ENCODE measurements around the gene RAP1GAP. TPM values are rescaled to one million over a fixed set of nuclear protein-coding genes. Genes with fewer than 3 reads are reported as not detected.

RAP1GAP gene
- polyA plus RNA-seq, 2 of the 4 experiments (the other 2 are of a cell fraction): 5.4 to 16.7 TPM

GRCh38 chr1:21613072-21613867 lies 55.9 kb downstream of the RAP1GAP start:
- FAIRE-seq (no peak), ATAC-seq (no peak), DNase-seq (ENCODE audit: low read depth in 1 of 2, low spot score in 1 of 2) (no peak)
- no peak overlapping the region for H3K4me2 ChIP-seq
- 0 out of 3 replicates have a peak, but pooled peaks cover under 1% of the 10 kb centered on the region for H3K4me1 ChIP-seq
- H3K27ac ChIP-seq: no peak overlapping the region
- ChIA-PET POLR2A (no interaction called here), CTCF (interaction anchor here (1.3 kb wide), 1 partner anchor 18 kb away, joined by 4 read pairs; no protein-coding TSS in a partner anchor)
- no peak overlapping the region for H3K4me3 ChIP-seq
- no peaks in the 10 kb centered on the region for H3K9me3 ChIP-seq
- TF ChIP-seq FOSL2 (IDR thresholded peaks at IDR 0.05): no peak
- TF ChIP-seq FOSL2 (CRISPR knock-in tag; IDR thresholded peaks at IDR 0.05): no peak
- TF ChIP-seq E2F6 (IDR thresholded peaks at IDR 0.05; ENCODE audit: borderline replicate concordance, low read depth): no peak
- no peak for TF ChIP-seq ZNF302 (CRISPR knock-in tag; IDR thresholded peaks at IDR 0.05)
- no peak for TF ChIP-seq HOXA7 (CRISPR knock-in tag; IDR thresholded peaks at IDR 0.05)
- no peak for TF ChIP-seq HDAC2 (IDR thresholded peaks at IDR 0.05)
- TF ChIP-seq, protein P1, sequence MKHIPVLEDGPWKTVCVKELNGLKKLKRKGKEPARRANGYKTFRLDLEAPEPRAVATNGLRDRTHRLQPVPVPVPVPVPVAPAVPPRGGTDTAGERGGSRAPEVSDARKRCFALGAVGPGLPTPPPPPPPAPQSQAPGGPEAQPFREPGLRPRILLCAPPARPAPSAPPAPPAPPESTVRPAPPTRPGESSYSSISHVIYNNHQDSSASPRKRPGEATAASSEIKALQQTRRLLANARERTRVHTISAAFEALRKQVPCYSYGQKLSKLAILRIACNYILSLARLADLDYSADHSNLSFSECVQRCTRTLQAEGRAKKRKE (CRISPR knock-in tag; IDR thresholded peaks at IDR 0.05; ENCODE audit: low read depth): no peak
- TF ChIP-seq, protein P2, sequence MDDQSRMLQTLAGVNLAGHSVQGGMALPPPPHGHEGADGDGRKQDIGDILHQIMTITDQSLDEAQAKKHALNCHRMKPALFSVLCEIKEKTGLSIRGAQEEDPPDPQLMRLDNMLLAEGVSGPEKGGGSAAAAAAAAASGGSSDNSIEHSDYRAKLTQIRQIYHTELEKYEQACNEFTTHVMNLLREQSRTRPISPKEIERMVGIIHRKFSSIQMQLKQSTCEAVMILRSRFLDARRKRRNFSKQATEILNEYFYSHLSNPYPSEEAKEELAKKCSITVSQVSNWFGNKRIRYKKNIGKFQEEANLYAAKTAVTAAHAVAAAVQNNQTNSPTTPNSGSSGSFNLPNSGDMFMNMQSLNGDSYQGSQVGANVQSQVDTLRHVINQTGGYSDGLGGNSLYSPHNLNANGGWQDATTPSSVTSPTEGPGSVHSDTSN (IDR thresholded peaks at IDR 0.05): no peak
- TF ChIP-seq, protein P3, sequence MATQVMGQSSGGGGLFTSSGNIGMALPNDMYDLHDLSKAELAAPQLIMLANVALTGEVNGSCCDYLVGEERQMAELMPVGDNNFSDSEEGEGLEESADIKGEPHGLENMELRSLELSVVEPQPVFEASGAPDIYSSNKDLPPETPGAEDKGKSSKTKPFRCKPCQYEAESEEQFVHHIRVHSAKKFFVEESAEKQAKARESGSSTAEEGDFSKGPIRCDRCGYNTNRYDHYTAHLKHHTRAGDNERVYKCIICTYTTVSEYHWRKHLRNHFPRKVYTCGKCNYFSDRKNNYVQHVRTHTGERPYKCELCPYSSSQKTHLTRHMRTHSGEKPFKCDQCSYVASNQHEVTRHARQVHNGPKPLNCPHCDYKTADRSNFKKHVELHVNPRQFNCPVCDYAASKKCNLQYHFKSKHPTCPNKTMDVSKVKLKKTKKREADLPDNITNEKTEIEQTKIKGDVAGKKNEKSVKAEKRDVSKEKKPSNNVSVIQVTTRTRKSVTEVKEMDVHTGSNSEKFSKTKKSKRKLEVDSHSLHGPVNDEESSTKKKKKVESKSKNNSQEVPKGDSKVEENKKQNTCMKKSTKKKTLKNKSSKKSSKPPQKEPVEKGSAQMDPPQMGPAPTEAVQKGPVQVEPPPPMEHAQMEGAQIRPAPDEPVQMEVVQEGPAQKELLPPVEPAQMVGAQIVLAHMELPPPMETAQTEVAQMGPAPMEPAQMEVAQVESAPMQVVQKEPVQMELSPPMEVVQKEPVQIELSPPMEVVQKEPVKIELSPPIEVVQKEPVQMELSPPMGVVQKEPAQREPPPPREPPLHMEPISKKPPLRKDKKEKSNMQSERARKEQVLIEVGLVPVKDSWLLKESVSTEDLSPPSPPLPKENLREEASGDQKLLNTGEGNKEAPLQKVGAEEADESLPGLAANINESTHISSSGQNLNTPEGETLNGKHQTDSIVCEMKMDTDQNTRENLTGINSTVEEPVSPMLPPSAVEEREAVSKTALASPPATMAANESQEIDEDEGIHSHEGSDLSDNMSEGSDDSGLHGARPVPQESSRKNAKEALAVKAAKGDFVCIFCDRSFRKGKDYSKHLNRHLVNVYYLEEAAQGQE (IDR thresholded peaks at IDR 0.05): no peak
- TF ChIP-seq CHD2 (IDR thresholded peaks at IDR 0.05; ENCODE audit: low read length, partially characterized antibody): no peak
- no peak for TF ChIP-seq PHF8 (IDR thresholded peaks at IDR 0.05; ENCODE audit: borderline replicate concordance, low read depth)
- no peak for TF ChIP-seq FOSB (CRISPR knock-in tag; IDR thresholded peaks at IDR 0.05)
- 89% methylated on average over 19 of the region's 19 CpGs for WGBS (ENCODE audit: missing lambda C conversion rate)

GRCh38 chr1:21612057-21612456 lies 57.1 kb downstream of the RAP1GAP start:
- H3K9me3 ChIP-seq: no peaks in the 10 kb centered on the region
- H3K27ac ChIP-seq: no peak overlapping the region
- WGBS (ENCODE audit: missing lambda C conversion rate): 92% methylated on average over 13 of the region's 13 CpGs
- no peak for DNase-seq (ENCODE audit: low read depth in 1 of 2, low spot score in 1 of 2)
- POLR2A ChIA-PET: no interaction called here
- CTCF ChIA-PET: interaction anchor here (1.3 kb wide), 1 partner anchor 17 kb away, joined by 4 read pairs; no protein-coding TSS in a partner anchor
- no peak overlapping the region for H3K4me2 ChIP-seq
- FAIRE-seq: no peak
- H3K4me3 ChIP-seq: no peak overlapping the region
- no peak for ATAC-seq
- H3K4me1 ChIP-seq: peaks cover 8% of the 10 kb centered on the region; the same call in 1 of the 3 replicates
- TF ChIP-seq ELK1 (IDR thresholded peaks at IDR 0.05; ENCODE audit: low read depth, low read length) (no peak), ESRRA (IDR thresholded peaks at IDR 0.05; ENCODE audit: borderline replicate concordance, low read length) (no peak), MAZ (IDR thresholded peaks at IDR 0.05; ENCODE audit: borderline replicate concordance, low read depth, low read length) (no peak), HEYL (CRISPR knock-in tag; IDR thresholded peaks at IDR 0.05) (no peak), KDM1A (IDR thresholded peaks at IDR 0.05; ENCODE audit: low read depth) (no peak), HMGXB4 (CRISPR knock-in tag; IDR thresholded peaks at IDR 0.05; ENCODE audit: borderline replicate concordance) (no peak), ZNF302 (CRISPR knock-in tag; IDR thresholded peaks at IDR 0.05) (no peak), HES2 (IDR thresholded peaks at IDR 0.05) (no peak), HOXB13 (CRISPR knock-in tag; IDR thresholded peaks at IDR 0.05; ENCODE audit: low read depth) (no peak), FOSL2 (IDR thresholded peaks at IDR 0.05) (no peak), FOSL2 (CRISPR knock-in tag; IDR thresholded peaks at IDR 0.05) (no peak), HOXA7 (CRISPR knock-in tag; IDR thresholded peaks at IDR 0.05) (no peak), CEBPB (IDR thresholded peaks at IDR 0.05) (no peak), GATA3 (IDR thresholded peaks at IDR 0.05; ENCODE audit: borderline replicate concordance) (no peak), FOXS1 (CRISPR knock-in tag; IDR thresholded peaks at IDR 0.05) (no peak), TFCP2L1 (CRISPR knock-in tag; IDR thresholded peaks at IDR 0.05) (no peak), RFX5 (IDR thresholded peaks at IDR 0.05) (no peak)
- TF ChIP-seq, protein P1 (CRISPR knock-in tag; IDR thresholded peaks at IDR 0.05; ENCODE audit: low read depth): no peak

Measured in A549 (cell line).